ENCODE measurements around the gene HBM. TPM values are rescaled to one million over a fixed set of nuclear protein-coding genes. Genes with fewer than 3 reads are reported as not detected.

The HBM gene
- total and polyA plus RNA-seq, 10 of the 15 experiments (the other 5 are each of a cell fraction or from before 2014, with no cell fraction given), result 0.23 TPM; not detected in 9

DNA sequence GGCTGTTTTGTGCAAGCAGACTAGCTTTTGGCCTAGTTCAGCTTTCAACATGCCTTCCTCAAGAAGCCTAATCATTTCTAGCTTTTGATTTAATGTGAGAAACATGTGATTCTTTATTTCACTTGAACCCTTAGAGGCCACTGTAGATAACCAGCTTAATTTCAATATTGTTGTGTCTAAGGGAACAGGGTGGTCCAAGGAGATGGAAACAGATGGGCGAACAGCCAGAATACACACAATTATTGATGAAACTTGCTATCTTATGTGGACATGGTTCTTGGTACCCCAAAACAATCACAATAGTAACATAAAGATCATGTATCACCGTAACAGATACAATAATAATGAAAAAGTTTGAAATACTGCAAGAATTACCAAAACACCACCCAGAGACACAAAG is 32.1 kb upstream of the HBM start (continued):
- TF ChIP-seq, protein P1, sequence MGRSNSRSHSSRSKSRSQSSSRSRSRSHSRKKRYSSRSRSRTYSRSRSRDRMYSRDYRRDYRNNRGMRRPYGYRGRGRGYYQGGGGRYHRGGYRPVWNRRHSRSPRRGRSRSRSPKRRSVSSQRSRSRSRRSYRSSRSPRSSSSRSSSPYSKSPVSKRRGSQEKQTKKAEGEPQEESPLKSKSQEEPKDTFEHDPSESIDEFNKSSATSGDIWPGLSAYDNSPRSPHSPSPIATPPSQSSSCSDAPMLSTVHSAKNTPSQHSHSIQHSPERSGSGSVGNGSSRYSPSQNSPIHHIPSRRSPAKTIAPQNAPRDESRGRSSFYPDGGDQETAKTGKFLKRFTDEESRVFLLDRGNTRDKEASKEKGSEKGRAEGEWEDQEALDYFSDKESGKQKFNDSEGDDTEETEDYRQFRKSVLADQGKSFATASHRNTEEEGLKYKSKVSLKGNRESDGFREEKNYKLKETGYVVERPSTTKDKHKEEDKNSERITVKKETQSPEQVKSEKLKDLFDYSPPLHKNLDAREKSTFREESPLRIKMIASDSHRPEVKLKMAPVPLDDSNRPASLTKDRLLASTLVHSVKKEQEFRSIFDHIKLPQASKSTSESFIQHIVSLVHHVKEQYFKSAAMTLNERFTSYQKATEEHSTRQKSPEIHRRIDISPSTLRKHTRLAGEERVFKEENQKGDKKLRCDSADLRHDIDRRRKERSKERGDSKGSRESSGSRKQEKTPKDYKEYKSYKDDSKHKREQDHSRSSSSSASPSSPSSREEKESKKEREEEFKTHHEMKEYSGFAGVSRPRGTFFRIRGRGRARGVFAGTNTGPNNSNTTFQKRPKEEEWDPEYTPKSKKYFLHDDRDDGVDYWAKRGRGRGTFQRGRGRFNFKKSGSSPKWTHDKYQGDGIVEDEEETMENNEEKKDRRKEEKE (IDR thresholded peaks at IDR 0.05), result no peak
- TF ChIP-seq PAX8 (IDR thresholded peaks at IDR 0.05), result no peak
- TF ChIP-seq, protein P2, sequence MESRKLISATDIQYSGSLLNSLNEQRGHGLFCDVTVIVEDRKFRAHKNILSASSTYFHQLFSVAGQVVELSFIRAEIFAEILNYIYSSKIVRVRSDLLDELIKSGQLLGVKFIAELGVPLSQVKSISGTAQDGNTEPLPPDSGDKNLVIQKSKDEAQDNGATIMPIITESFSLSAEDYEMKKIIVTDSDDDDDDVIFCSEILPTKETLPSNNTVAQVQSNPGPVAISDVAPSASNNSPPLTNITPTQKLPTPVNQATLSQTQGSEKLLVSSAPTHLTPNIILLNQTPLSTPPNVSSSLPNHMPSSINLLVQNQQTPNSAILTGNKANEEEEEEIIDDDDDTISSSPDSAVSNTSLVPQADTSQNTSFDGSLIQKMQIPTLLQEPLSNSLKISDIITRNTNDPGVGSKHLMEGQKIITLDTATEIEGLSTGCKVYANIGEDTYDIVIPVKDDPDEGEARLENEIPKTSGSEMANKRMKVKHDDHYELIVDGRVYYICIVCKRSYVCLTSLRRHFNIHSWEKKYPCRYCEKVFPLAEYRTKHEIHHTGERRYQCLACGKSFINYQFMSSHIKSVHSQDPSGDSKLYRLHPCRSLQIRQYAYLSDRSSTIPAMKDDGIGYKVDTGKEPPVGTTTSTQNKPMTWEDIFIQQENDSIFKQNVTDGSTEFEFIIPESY (IDR thresholded peaks at IDR 0.05), result no peak
- TF ChIP-seq NFXL1 (IDR thresholded peaks at IDR 0.05; ENCODE audit: borderline replicate concordance), result no peak
- no peak for TF ChIP-seq CREM (IDR thresholded peaks at IDR 0.05; ENCODE audit: low read depth)
- TF ChIP-seq CHD4 (IDR thresholded peaks at IDR 0.05), result no peak
- TF ChIP-seq SPI1 (IDR thresholded peaks at IDR 0.05; ENCODE audit: borderline replicate concordance, insufficient read depth, low read depth, low read length), result no peak
- TF ChIP-seq CHD1 (IDR thresholded peaks at IDR 0.05; ENCODE audit: low read depth, low read length), result no peak
- no peak for TF ChIP-seq EZH2 (IDR thresholded peaks at IDR 0.05; ENCODE audit: borderline replicate concordance, control insufficient read depth, low read depth, low read length)

All from GM12878 (cell line).